SK-MEL-5 (cell line): ENCODE results near the gene BEAN1. TPM values are rescaled to one million over a fixed set of nuclear protein-coding genes. Genes with fewer than 3 reads are reported as not detected.
"Not testable (repeated sequence)": the region's sequence is repeated elsewhere in the genome, so short reads cannot be mapped to it uniquely, and the experiment has no call there.

Source experiments
- DNase-seq: peaks from one replicate; pipeline ENCODE4 v3.0.0-alpha.2; 2016; ENCODE audit warnings: low read depth, low spot score
- in situ Hi-C: cut with HindIII; loops from 2 replicates; pipeline ENCODE4 v1.10.0; 2016; ENCODE audit warnings: low sequenced_read_pairs, high pct_unique_total_duplicates, low pct_unique_long_range_greater_than_20kb
- total RNA-seq: library from RNA; depleted of rRNA; stranded (reverse); fragments of >200 nt; shearing (Covaris generic); gene quantifications from 2 replicates; pipeline ENCODE4 v1.2.3, GENCODE V29; 2014

The BEAN1 gene
- total RNA-seq, 1 experiment from 2014 or later = not detected

DNA sequence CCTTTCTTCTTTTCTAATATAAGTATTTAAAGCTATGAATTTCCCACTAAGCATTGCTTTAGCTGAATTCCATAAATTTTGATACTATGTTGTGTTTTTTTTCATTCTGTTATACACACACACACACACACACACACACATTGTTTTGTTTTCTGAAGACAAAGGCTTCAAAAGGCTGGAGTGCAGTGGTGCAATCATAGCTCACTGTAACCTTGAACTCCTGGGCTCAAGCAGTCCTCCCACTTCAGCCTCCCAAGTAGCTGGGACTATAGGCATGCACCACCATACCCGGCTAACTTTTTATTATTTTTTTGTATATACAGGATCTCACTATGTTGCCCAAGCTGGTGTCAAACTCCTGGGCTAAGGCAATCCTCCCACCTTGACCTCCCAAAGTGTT, 26.1 kb downstream of the BEAN1 start:
- DNase-seq, in situ Hi-C loops: not testable (repeated sequence)

DNA sequence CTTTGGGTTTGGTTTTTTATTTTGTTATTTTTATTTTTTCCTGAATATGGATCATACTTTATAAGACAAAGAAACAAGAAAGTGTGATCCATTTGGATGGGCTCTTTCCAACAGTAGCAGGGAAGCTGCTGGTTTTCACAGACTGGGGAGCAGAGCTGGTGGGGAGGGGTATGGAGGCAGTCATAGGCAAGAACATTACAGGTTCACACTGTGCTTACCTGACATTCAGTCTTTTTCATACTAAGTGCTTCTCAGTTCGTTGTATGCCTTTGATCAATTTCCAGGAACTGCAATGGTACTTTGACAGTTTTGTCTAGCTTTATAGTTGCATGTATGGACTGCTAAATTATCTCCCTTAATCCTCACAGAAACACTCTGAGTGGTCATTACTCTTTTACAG, 27.7 kb downstream of the BEAN1 start:
- no peak for DNase-seq
- in situ Hi-C loops = no loop called here

DNA sequence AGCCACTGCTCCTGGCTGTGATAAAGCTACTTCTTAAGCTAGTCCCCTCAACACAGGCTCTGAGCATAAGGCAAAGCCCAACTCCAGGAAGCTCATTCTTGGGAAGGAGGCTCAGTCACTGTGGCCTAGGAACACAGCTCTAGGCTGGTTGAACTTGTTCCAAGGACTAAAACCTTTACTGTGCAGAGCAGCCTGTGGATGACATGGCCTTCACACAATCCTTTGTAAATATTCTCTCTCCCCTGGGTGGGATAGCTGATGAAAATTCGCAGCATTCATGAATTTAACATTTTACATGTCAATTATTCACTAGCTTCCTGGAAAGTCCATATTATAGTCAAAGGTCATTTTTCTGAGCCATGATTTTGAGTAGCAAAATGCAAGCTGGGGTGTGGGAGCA, 28.9 kb downstream of the BEAN1 start:
- in situ Hi-C loops = no loop called here
- DNase-seq = no peak

DNA sequence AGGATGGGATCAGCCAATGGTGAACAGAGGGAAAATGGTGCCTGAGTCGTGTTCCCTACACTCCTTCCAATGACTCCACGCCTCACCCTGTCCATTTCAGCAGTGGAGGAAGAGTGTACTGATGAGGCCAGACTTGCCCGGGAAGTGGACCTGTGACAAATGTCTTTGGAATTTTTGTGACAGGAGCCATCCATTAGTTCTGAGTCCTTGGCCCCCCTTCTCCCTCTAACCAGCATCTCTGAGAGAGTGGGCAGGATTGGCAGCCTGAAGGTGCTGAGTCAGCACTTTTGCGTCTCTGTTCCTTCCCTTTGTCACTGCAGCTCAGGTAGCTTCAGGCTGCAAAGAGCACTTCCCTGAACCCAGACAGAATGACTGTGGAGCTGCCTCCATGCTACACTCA, 30.8 kb downstream of the BEAN1 start:
- DNase-seq = no peak
- in situ Hi-C loops = no loop called here

DNA sequence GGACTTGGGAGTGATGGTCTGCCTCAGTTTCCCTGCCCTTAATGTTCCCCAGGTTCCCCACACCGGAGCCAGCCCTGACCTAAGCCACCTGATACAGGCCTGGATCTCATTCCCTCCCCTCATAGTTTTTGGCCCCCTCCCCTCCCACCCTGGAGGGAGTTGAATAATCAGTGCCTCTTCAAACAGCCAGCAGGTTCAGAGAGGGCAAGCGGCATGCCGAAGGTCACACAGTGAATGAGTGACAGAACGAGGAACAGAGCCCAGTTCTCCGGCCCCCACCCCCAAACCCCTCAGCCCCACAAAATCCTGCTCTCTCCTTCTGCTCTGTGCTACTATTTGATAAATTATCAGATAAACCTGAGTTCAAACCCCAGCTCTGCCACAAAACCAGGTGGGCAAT, 31.2 kb downstream of the BEAN1 start:
- DNase-seq = no peak
- in situ Hi-C loops = no loop called here

DNA sequence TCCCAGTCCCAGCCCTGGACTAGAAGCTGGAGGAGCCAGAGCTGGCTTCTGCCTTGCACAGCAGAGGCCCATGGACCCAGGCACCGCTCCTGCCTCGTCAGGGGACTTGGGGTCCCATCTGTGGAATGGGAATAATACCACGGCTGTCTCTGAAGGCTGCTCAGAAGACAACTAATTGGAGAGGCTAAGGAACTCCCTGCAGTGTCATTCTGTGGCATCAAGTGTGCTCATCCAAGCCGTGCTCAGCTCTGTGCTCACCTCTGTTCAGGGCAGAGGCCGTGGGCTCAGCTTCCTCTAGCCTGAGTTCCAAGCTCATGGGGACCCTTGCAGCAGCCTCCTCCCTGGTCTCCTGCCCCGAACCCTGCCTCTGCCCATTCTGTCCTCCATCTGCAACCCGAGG, 31.8 kb downstream of the BEAN1 start:
- DNase-seq = no peak
- in situ Hi-C loops = no loop called here

DNA sequence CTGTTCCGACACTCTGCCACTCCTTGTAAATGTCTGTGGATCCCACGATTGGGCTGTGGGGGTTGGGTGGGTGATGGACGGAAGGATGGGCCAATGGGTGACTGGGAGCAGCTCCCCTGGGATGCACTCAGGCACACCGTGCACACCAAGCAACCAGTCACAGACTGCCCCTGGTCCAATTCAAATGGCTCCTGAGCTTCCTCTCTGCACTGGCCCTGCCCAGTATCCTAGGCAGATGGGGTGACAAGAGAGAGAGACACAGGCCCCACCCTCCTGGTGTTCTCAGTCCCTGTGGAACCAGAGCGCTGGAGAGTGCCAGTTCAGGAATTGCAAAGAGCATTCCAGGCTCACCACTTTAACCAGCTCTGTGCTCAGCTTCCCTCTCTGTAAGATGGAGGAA, 32.8 kb downstream of the BEAN1 start:
- DNase-seq = no peak
- in situ Hi-C loops = no loop called here

DNA sequence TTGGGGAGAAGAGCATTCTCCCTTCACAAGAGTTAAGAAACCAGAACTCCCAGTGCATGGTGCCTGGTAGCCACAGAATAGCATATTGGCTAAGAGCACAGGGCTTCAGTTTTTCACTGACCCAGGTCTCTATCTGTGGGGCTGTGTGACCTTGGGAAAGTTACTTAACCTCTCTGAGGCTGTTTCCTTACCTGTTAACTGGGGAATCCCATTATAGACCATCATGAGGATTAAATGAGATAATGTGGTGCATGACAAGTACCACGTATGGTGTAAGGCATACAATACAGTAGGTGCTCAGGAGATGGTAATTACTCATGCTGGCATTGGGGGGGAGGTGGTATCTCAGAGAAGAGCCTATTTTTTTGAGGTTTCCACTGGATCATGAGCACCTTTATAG, 33.6 kb downstream of the BEAN1 start:
- in situ Hi-C loops = no loop called here

DNA sequence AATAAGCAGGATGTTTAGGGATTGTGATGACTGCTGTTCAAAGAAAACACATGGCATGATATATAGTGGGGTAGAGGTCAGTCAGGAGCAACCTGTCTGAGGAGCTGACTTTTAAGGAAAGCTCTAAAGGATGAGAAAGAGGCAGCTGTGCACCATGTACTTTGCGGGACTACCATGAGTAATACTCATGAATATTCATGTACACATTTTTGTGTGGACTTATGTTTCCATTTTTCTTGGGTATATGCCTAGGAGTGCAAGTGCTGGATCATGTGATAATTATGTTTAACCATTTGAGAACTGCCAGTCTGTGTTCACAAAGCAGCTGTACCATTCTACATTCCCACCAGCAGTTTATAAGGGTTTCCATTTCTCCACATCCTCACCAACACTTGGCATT, 35.8 kb downstream of the BEAN1 start:
- in situ Hi-C loops = no loop called here
- no peak for DNase-seq

More for the DNA sequence above, 33.6 kb downstream of the BEAN1 start:
- DNase-seq = no peak

DNA sequence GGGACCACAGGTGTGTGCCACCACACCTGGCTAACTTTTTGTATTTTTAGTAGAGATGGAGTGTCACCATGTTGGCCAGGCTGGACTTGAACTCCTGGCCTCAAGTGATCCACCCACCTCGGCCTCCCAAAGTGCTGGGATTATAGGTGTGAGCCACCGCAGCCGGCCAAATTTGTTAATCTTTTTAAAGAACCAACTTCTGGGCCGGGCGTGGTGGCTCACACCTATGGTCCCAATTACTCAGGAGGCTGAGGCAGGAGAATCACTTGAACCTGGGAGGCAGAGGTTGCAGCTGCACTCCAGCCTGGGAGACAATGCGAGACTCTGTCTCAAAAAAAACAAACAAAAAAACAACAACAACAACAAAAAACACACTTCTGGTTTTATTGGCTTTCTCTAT, 38.9 kb downstream of the BEAN1 start:
- in situ Hi-C loops, DNase-seq: not testable (repeated sequence)

DNA sequence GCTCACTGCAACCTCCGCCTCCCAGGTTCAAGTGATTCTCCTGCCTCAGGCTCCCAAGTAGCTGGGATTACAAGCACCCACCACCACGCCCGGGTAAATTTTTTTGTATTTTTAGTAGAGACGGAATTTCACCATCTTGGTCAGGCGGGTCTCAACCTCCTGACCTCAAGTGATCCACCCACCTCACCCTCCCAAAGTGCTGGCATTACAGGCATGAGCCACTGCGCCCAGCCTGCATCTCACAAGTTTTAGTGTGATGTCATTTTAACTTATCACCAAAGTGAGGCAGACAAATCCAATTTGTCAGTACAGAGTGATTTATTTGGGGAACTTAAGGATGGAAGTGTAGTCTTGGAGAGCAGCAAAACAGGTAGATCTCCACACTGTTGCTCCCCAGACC, 39.5 kb downstream of the BEAN1 start:
- in situ Hi-C loops, DNase-seq: not testable (repeated sequence)

DNA sequence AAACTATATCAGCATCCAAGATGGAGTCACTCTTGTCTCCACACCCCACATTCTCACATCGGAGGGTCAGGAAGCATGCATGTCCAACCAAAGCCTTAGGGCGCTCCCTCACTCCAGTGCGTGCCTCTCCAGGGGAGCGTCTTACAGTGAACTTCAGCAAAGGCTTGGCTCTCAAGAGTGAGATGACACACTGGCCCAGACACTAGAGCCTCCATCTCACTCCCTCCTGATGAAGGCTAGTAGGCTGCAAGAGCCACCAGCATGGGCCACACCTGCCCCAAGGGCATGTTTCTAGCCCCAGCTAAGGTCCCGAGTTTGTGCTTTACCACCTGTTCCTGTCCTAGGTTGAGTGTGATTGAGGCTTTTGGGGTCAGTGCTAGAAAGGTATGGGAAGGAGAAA, 40.5 kb downstream of the BEAN1 start:
- in situ Hi-C loops = no loop called here
- no peak for DNase-seq

DNA sequence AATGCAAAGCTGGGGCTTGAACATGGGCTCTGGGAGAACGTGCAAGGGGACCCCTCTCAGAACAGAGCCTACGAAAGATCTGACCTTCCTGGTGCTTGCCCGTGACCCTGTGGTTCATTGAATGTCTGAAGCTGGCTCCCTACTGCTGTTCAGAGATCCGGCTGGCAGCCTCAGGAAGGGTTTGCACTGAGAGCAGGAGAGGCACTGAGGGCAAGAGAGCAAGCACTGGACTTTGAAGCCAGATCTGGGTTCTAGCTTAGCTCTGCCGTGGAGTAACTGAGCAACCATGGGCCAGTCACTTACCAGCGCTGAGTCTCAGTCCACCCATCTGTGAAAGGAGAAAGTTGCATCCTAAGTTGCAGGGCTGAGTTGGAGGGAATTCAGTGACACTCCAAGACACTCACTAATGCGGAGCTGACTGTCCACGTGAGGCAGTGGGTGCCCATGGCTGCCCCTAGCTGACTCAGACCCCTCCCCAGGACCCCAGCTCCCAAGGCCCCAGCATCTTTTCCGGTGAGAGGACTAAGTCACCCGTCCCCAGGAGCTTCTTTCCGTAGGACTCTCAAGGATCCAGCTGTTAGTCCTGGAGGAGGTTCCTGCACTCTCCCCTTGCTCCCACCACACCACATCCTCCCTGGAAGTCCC, 41.3 kb downstream of the BEAN1 start:
- in situ Hi-C loops = no loop called here
- DNase-seq = no peak

DNA sequence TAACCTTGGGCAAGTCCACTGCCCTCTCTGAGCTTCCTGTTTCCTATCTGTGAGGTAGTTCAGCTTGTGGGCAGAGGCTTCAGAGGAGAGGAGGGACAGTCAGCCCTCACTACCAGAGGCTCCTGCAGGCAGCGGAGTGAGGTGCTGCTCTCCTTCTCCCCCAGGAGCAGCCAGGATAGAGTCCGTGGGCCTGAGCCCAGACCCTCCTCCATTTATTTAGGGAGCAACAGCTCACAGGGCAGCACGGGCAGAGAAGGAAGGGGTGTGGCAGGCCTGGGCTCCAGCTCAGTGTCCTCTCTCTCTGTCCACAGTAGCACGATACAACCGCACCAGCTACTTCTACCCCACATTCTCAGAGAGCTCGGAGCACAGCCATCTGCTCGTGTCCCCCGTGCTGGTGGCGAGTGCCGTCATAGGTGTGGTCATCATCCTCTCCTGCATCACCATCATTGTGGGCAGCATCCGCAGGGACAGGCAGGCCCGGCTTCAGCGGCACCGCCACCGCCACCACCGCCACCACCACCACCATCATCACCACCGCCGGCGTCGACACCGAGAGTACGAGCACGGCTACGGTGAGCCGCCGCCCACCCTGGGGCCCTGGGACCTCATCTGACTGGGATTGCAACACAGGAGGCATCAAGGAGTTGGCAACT, 42.3 kb downstream of the BEAN1 start:
- in situ Hi-C loops = no loop called here
- DNase-seq = no peak

DNA sequence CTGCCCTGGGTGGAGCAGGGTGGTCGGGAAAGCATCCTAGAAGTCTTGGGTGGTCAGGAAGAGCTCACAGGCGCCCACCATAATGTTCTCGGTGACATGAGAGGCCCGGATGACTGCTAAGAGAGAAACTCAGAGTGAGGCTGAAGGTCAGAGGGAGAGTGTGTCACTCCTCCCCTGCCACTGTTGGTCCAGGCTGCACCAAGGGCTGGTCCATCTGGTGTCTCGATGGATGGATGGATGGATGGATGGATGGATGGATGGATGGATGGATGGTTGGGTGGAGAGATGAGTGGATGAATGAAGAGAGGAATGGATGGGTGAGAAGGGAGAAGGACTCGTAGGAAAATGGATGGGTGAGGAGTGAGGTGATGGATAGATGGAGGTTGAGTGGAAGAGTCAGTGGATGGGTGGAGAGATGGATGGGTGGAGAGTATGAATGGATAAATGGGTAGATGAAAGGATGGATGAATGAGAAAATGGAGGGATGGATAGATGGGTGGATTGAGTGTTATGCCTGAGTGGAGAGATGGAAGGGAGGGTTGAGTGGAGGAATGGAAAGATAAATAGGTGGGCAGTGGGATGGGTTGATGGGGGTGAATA, 43.0 kb downstream of the BEAN1 start:
- DNase-seq = no peak
- in situ Hi-C loops = no loop called here

DNA sequence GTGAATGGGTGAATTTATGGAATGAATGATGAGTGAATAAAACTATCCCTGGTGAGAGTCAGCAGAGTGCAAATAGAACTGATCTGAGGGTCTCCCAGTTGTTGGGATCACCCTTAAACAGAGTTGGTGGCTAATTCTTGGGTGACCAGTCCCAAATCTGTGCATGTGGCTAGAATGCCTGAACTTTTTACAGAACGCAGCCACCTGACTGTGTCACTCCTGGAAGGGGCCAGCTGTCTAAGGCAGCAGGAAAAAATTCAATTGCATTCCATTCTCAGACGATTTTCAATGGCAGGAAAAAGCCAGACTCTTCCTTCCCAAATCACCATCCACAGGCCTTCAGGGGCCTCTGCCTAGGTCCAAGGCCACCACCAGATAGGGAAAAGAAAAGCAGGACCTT, 43.5 kb downstream of the BEAN1 start:
- no peak for DNase-seq
- in situ Hi-C loops = no loop called here

DNA sequence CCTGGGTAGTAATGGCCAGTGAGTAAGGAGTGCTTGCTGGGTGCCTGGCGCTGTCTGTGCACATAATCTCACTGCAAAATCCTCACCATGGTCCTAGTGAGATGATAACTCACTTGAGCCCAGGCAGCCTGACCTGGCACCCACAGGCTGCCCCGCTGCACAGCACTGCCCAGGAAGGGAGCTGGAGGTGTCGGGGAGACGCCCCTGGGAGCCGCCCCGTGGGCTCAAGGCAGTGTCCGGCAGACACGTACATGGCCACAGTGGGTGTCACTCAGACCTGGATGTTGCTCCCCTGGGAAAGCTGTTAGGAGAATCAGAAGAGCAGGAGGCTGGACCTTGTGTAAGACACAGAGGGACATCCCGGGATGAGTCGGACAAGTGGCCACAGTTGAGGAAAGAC, 44.2 kb downstream of the BEAN1 start:
- in situ Hi-C loops = no loop called here
- no peak for DNase-seq

DNA sequence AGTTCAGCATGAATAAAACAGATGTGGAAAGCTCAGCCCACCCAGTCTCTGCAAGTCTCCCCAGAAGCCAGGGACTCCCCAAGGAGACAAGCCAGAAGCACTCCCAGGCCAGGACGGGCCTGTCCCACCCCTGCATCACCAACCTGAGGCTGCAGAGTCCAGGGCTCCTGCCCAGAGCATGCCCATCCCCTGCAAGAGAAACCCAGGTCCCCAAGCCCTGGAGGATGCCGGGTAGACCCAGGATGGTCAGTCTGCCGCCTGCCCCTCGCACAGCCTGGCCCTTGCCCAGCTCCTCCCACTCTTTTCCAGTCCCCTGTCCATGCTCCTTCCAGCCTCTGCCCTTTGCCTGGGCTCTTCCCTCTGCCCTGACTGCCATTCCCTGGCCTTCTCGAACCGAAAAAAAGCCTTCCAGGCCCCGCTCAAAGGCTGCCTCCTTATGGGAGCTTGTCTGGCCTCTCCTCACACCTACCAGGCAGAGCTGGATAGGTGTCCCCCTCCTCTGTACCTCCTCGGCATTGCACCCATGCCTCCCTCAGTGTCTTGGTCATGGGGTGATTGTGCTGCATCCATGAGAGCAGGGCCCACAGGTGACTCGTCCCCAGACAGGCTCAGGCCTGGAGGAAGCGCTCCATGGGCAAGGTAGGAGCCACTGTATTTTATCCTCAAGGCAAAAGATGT, 44.8 kb downstream of the BEAN1 start:
- in situ Hi-C loops = no loop called here
- DNase-seq = no peak
